ENCODE results near the gene ABCA7. TPM values are rescaled to one million over a fixed set of nuclear protein-coding genes. Genes with fewer than 3 reads are reported as not detected.

ABCA7 gene
- total RNA-seq, 1 donor from 2014 or later = 51.0 TPM

DNA sequence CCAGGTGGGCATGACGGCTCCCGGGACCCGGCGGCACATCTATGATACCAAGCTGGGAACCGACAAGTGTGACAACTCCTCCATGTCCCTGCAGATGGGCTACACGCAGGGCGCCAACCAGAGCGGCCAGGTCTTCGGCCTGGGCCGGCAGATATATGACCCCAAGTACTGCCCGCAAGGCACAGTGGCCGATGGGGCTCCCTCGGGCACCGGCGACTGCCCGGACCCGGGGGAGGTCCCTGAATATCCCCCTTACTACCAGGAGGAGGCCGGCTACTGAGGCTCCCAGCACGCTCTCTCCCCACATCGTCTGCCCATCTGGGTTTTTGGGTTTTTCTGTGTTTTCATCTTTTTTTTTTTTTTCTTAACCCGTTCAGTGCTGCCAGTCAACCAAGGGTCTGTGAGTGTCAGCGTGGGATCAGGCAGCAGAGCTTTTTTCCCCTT lies 2.3 kb upstream of the ABCA7 start:
- H3K36me3 ChIP-seq = peaks cover 39% of the 10 kb centered on the region
- peak overlapping the region; percentile 66 for H3K27ac ChIP-seq
- DNase-seq (no peak), ATAC-seq (no peak)
- TF ChIP-seq, protein P1, sequence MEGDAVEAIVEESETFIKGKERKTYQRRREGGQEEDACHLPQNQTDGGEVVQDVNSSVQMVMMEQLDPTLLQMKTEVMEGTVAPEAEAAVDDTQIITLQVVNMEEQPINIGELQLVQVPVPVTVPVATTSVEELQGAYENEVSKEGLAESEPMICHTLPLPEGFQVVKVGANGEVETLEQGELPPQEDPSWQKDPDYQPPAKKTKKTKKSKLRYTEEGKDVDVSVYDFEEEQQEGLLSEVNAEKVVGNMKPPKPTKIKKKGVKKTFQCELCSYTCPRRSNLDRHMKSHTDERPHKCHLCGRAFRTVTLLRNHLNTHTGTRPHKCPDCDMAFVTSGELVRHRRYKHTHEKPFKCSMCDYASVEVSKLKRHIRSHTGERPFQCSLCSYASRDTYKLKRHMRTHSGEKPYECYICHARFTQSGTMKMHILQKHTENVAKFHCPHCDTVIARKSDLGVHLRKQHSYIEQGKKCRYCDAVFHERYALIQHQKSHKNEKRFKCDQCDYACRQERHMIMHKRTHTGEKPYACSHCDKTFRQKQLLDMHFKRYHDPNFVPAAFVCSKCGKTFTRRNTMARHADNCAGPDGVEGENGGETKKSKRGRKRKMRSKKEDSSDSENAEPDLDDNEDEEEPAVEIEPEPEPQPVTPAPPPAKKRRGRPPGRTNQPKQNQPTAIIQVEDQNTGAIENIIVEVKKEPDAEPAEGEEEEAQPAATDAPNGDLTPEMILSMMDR (IDR thresholded peaks at IDR 0.05) = no peak
- peaks cover 37% of the 10 kb centered on the region for H3K4me1 ChIP-seq
- no peaks in the 10 kb centered on the region for H3K27me3 ChIP-seq
- no peak overlapping the region for H3K4me3 ChIP-seq
- H3K9me3 ChIP-seq = no peaks in the 10 kb centered on the region
- intact Hi-C loops (cut with DNase I) = loop anchor here (10.0 kb wide), 1 partner anchor 47 kb away; no protein-coding TSS in a partner anchor

DNA sequence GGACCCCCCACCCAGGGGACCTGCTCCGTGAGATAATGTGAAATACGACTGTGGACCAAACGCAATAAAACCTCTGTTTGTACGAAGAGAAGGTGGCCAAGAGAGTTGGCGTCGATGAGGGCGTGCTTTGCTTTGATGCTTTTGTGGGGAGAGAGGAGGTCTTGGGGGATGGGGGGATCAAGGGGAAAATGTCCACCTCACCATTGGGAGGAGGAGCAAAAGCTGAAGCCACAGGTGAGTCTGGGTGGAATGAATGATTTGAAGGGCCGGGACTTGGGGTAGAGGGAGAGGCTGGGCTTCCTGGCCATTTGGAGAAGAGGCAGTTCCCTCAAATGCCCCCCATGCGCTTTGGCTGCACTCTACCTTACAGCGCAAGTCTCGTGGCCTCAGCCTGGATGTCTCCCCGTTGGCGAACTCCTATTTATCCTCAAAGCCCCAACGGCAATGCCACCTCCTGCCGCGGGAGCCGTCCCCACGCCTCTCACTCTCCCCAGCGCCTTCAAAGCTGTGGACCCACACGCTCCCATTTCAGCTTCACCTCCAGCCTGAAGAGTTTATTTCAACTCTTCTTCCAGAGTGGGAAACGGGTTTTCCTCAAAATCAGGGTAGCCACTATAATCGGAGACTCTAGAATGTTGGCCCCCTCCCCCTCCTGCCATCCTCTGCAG lies 795 bp upstream of the ABCA7 start:
- no peak for ATAC-seq
- Histone ChIP-seq H3K27ac (peak overlapping the region; percentile 11), H3K27me3 (no peaks in the 10 kb centered on the region), H3K36me3 (peaks cover 30% of the 10 kb centered on the region), H3K4me1 (peaks cover 37% of the 10 kb centered on the region), H3K9me3 (no peaks in the 10 kb centered on the region), H3K4me3 (peak overlapping the region; percentile 60)
- intact Hi-C loops (cut with DNase I) = loop anchor here (10.0 kb wide), 1 partner anchor 46 kb away; no protein-coding TSS in a partner anchor
- TF ChIP-seq, protein P1 (IDR thresholded peaks at IDR 0.05) = no peak
- no peak for DNase-seq

DNA sequence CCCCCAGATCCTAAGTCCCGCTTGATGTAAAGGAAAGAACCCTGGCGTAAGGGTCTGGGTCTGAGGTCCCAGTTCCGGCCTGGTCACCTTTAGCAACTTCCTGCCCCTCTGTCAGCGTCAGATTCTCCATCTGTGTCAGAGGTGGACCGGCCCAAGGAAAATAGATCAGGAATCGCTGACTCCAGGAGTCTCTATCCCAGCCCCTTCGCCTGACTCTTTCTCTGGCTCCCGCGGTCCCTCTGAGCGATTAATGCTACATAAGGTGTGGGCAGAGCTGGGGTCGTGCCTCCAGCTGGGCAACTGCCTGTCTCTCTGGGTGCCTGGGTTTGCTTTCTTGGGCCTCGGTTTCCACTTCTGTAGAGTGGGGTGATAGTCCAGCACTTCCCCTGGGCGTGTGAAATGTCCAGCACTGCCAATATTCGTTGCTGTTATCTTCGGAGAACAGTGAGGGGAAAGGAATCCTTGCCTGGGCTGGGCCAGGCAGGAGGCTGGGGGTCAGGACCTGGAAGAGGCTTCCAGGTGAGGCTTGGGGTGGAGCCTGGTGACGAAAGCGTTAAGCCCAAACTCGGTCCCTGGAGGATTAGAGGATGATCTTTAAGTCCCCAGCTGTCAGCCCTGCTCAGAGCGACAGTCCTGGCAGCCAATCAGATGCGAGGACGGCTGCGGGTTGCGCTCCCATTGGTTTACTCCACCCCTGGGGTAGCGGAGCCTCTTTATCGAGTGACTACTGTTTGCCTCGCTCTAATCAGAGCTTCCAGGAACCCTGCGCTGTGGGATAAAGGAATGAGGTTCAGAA lies 767 bp downstream of the ABCA7 start:
- DNase-seq (peak; percentile 95), ATAC-seq (peak; percentile 74)
- H3K9me3 ChIP-seq = no peaks in the 10 kb centered on the region
- peak overlapping the region; percentile 58 for H3K27ac ChIP-seq
- TF ChIP-seq, protein P1 (IDR thresholded peaks at IDR 0.05) = no peak
- peak overlapping the region; percentile 60 for H3K4me3 ChIP-seq
- peaks cover 24% of the 10 kb centered on the region for H3K36me3 ChIP-seq
- peaks cover 37% of the 10 kb centered on the region for H3K4me1 ChIP-seq
- intact Hi-C loops (cut with DNase I) = no loop called here
- H3K27me3 ChIP-seq = no peaks in the 10 kb centered on the region

DNA sequence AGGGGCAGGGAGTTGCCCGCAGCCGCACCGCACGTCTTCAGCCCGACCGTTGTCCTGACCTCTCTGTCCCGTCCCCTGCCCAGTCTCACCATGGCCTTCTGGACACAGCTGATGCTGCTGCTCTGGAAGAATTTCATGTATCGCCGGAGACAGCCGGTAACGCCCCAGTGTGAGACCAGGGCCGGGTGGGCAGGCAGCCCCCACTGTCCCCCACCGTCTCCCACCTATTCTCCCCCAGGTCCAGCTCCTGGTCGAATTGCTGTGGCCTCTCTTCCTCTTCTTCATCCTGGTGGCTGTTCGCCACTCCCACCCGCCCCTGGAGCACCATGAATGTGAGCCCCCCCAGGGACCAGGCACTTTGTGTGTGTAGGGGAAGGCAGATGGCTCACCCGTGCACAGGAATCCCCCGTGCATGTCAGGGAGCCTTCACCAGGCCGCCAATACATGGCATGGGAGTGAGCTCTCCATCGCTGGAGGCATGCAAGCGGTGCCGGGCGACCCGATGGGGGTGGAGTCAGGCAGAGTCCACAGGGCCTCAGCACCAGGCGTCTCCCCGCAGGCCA lies 1.4 kb downstream of the ABCA7 start:
- DNase-seq (no peak), ATAC-seq (no peak)
- Histone ChIP-seq H3K4me1 (peaks cover 37% of the 10 kb centered on the region), H3K36me3 (peaks cover 17% of the 10 kb centered on the region), H3K4me3 (peak overlapping the region; percentile 60), H3K27me3 (no peaks in the 10 kb centered on the region), H3K27ac (no peak overlapping the region), H3K9me3 (no peaks in the 10 kb centered on the region)
- intact Hi-C loops (cut with DNase I) = no loop called here
- TF ChIP-seq, protein P1 (IDR thresholded peaks at IDR 0.05) = no peak

DNA sequence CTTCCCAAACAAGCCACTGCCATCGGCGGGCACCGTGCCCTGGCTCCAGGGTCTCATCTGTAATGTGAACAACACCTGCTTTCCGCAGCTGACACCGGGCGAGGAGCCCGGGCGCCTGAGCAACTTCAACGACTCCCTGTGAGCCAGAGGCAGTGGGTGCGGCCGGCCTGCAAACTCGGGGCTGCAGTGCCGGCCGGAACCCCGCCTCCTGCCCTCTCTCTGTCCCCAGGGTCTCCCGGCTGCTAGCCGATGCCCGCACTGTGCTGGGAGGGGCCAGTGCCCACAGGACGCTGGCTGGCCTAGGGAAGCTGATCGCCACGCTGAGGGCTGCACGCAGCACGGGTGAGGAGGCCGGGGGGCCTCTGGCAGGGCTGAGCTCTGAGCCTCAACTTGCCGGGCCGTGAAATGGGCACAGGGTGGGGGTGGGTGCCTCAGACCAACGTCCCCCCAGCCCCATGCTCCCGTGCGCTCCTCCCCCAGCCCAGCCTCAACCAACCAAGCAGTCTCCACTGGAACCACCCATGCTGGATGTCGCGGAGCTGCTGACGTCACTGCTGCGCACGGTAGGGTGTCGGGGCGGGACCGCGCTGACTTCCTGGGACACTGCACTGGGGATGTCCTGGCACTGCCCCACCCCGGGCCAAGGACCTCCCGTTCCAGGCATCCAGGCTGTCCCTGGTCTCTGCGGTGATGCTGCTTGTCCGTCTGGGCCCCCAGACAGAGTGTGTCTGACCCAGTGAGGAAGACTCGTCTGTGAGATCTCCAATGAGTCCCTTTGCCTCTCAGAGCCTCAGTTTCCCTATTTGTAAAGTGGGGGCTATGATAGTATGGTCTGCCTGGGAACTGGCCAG lies 2.2 kb downstream of the ABCA7 start:
- H3K9me3 ChIP-seq = no peaks in the 10 kb centered on the region
- TF ChIP-seq, protein P1 (IDR thresholded peaks at IDR 0.05) = no peak
- H3K4me1 ChIP-seq = peaks cover 37% of the 10 kb centered on the region
- H3K4me3 ChIP-seq = no peak overlapping the region
- DNase-seq = no peak
- no peaks in the 10 kb centered on the region for H3K27me3 ChIP-seq
- H3K27ac ChIP-seq = no peak overlapping the region
- peaks cover 10% of the 10 kb centered on the region for H3K36me3 ChIP-seq
- ATAC-seq = no peak
- intact Hi-C loops (cut with DNase I) = no loop called here
